Stimulated activated naive B cell treated with anti-CD40 and anti-IgM and Interleukin-4, amounts not matched to agents 10 μg/mL and 1 μg/mL and 100 μg/mL, for 72 hours (primary cell): ENCODE data around the gene PIGB.

Experiments used
- ATAC-seq, 2 donors: fragments of 150-1000 bp; cut with Tn5 transposase; replicated peaks; 2 replicates each; pipeline ENCODE4 v1.10.0; 2021; ENCODE audit warnings: moderate library complexity in 1 of 2
- DNase-seq: peaks from one replicate; pipeline ENCODE4 v3.0.0; 2021
- H3K27ac Mint-ChIP-seq: one replicate; pipeline ENCODE4 v1.8.0; 2022; ENCODE audit warnings: mild to moderate bottlenecking, mixed read lengths
- H3K27me3 Mint-ChIP-seq, 2 donors: one replicate each; pipeline ENCODE4 v1.8.0; 2022; ENCODE audit warnings: mixed read lengths in 2 of 2
- H3K36me3 Mint-ChIP-seq, 2 donors: one replicate each; pipeline ENCODE4 v1.8.0; 2022; ENCODE audit warnings: mixed read lengths in 2 of 2, mild to moderate bottlenecking in 1 of 2
- H3K4me1 Mint-ChIP-seq, 2 donors: one replicate each; pipeline ENCODE4 v1.8.0; 2022; ENCODE audit warnings: mixed read lengths in 2 of 2, mild to moderate bottlenecking in 1 of 2
- H3K4me3 Mint-ChIP-seq, 2 donors: one replicate each; pipeline ENCODE4 v1.8.0; 2022; ENCODE audit warnings: mild to moderate bottlenecking in 2 of 2, mixed read lengths in 2 of 2, moderate library complexity in 1 of 2
- H3K9me3 Mint-ChIP-seq, 2 donors: one replicate each; pipeline ENCODE4 v1.8.0; 2022; ENCODE audit warnings: mixed read lengths in 2 of 2, mild to moderate bottlenecking in 1 of 2

Gene PIGB

DNA sequence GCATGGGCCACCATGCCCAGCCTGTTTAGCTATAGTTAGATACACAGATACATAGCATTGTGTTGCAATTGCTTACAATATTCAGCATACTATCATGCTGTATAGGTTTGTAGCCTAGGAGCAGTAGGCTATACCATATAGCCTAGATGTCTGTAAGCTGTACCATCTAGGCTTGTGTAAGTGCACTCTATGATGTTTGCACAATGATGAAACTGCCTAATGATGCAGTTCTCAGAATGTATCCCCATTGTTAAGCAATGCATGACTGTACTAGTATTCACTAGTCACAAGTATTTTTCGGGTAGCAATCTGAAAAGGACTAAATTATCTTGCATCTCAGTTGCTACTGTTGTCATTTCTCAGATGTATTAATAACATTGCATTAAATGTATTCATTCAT, 16.0 kb downstream of the PIGB start:
- no peak overlapping the region for H3K27ac Mint-ChIP-seq
- H3K36me3 Mint-ChIP-seq: peaks cover 22 to 36% of the 10 kb centered on the region in 2 donors
- ATAC-seq (no peak), DNase-seq (no peak)
- H3K9me3 Mint-ChIP-seq: no peaks in the 10 kb centered on the region
- no peaks in the 10 kb centered on the region for H3K27me3 Mint-ChIP-seq
- no peaks in the 10 kb centered on the region for H3K4me1 Mint-ChIP-seq
- no peak overlapping the region for H3K4me3 Mint-ChIP-seq

GRCh38 chr15:55337160-55337559, 18.1 kb downstream of the PIGB start:
- Mint-ChIP-seq H3K4me1 (no peaks in the 10 kb centered on the region), H3K9me3 (no peaks in the 10 kb centered on the region), H3K36me3 (peaks cover 15 to 22% of the 10 kb centered on the region in 2 donors), H3K27me3 (no peaks in the 10 kb centered on the region), H3K27ac (no peak overlapping the region), H3K4me3 (no peak overlapping the region)
- DNase-seq (no peak), ATAC-seq (no peak)

DNA sequence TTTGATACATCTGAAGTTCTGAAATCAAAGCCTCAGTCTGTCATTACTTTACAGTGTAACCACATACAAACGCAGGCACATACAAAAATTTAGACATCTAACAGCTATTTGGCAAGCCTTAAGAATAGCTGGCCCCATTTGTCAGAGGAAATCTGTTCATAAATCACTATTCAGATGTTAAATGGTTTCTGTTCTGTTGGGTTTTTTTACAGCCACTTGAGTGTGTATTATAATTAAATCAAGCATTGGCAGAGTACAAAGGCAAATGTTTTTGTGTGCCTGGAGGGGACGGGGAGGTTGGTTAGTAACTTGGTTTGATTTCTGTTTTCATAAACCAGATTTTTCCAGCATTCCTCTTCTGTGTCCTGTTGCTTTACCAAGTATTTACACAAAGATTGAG, 24.1 kb downstream of the PIGB start:
- ATAC-seq (no peak), DNase-seq (no peak)
- Mint-ChIP-seq H3K27ac (no peak overlapping the region), H3K4me3 (no peak overlapping the region), H3K36me3 (peaks cover 18 to 33% of the 10 kb centered on the region in 2 donors), H3K27me3 (no peaks in the 10 kb centered on the region), H3K9me3 (no peaks in the 10 kb centered on the region), H3K4me1 (no peaks in the 10 kb centered on the region)

- Mint-ChIP-seq H3K4me1 (no peaks in the 10 kb centered on the region), H3K4me3 (no peak overlapping the region), H3K36me3 (peaks cover 17 to 38% of the 10 kb centered on the region in 2 donors), H3K9me3 (no peaks in the 10 kb centered on the region), H3K27me3 (no peaks in the 10 kb centered on the region), H3K27ac (peak overlapping the region; percentile 56)
- no peak for DNase-seq
- ATAC-seq: no peak
Measured at GRCh38 chr15:55344206-55344605, 25.2 kb downstream of the PIGB start.

GRCh38 chr15:55348281-55348778, 29.3 kb downstream of the PIGB start:
- Mint-ChIP-seq H3K27ac (no peak overlapping the region), H3K36me3 (peaks cover 17 to 35% of the 10 kb centered on the region in 2 donors), H3K4me3 (no peak overlapping the region), H3K27me3 (no peaks in the 10 kb centered on the region), H3K4me1 (no peaks in the 10 kb centered on the region), H3K9me3 (no peaks in the 10 kb centered on the region)
- no peak for ATAC-seq
- no peak for DNase-seq

GRCh38 chr15:55349282-55349681, 30.3 kb downstream of the PIGB start:
- no peak for ATAC-seq
- H3K27me3 Mint-ChIP-seq: no peaks in the 10 kb centered on the region
- peaks cover 17 to 32% of the 10 kb centered on the region in 2 donors for H3K36me3 Mint-ChIP-seq
- no peaks in the 10 kb centered on the region for H3K9me3 Mint-ChIP-seq
- no peak for DNase-seq
- no peak overlapping the region for H3K4me3 Mint-ChIP-seq
- H3K4me1 Mint-ChIP-seq: no peaks in the 10 kb centered on the region
- no peak overlapping the region for H3K27ac Mint-ChIP-seq

GRCh38 chr15:55353025-55353424, 34.0 kb downstream of the PIGB start:
- ATAC-seq (no peak), DNase-seq (no peak)
- no peak overlapping the region for H3K4me3 Mint-ChIP-seq
- H3K27me3 Mint-ChIP-seq: no peaks in the 10 kb centered on the region
- H3K4me1 Mint-ChIP-seq: no peaks in the 10 kb centered on the region
- no peaks in the 10 kb centered on the region for H3K9me3 Mint-ChIP-seq
- H3K27ac Mint-ChIP-seq: no peak overlapping the region
- peaks cover 16 to 29% of the 10 kb centered on the region in 2 donors for H3K36me3 Mint-ChIP-seq

DNA sequence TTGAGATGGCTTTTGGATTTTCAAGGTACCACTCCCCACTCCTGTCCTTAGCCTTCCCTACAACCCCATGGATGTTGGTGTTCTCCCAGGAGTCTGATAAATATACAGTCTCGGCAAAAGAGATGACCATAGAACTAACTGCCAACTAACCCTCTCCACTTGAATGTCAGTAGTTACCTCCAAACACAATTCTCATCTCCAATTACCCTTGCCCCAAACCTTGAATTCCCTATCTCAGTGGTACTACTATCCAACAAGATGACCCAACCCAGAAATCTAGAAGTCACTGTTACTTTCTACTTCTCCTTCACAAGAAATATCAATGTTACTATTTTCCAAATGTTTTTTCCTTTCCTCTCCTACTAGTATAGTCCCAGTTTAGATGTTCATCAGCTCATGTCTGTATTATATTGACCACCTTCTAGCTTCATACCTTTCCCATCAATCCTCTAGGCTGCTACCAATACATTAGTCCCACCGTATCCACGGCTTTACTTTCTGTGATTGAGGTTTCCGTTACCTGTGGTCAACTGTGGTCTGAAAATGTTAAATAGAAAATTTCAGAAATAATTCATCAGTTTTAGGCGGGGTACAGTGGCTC, 38.1 kb downstream of the PIGB start:
- Mint-ChIP-seq H3K9me3 (no peaks in the 10 kb centered on the region), H3K4me3 (no peak overlapping the region), H3K36me3 (peaks cover 11 to 30% of the 10 kb centered on the region in 2 donors), H3K27ac (no peak overlapping the region), H3K4me1 (peaks cover 3 to 9% of the 10 kb centered on the region in 2 donors), H3K27me3 (no peaks in the 10 kb centered on the region)
- DNase-seq (no peak), ATAC-seq (no peak)

GRCh38 chr15:55357774-55358173, 38.8 kb downstream of the PIGB start:
- DNase-seq: no peak
- no peaks in the 10 kb centered on the region for H3K9me3 Mint-ChIP-seq
- H3K4me1 Mint-ChIP-seq: peaks cover 3 to 9% of the 10 kb centered on the region in 2 donors
- no peaks in the 10 kb centered on the region for H3K27me3 Mint-ChIP-seq
- no peak overlapping the region for H3K27ac Mint-ChIP-seq
- ATAC-seq: no peak
- no peak overlapping the region for H3K4me3 Mint-ChIP-seq
- peaks cover 11 to 30% of the 10 kb centered on the region in 2 donors for H3K36me3 Mint-ChIP-seq

GRCh38 chr15:55358471-55358870, 39.4 kb downstream of the PIGB start:
- DNase-seq (no peak), ATAC-seq (no peak)
- Mint-ChIP-seq H3K4me1 (peaks cover 3 to 9% of the 10 kb centered on the region in 2 donors), H3K27me3 (no peaks in the 10 kb centered on the region), H3K4me3 (no peak overlapping the region), H3K36me3 (peaks cover 11 to 32% of the 10 kb centered on the region in 2 donors), H3K9me3 (no peaks in the 10 kb centered on the region), H3K27ac (no peak overlapping the region)

DNA sequence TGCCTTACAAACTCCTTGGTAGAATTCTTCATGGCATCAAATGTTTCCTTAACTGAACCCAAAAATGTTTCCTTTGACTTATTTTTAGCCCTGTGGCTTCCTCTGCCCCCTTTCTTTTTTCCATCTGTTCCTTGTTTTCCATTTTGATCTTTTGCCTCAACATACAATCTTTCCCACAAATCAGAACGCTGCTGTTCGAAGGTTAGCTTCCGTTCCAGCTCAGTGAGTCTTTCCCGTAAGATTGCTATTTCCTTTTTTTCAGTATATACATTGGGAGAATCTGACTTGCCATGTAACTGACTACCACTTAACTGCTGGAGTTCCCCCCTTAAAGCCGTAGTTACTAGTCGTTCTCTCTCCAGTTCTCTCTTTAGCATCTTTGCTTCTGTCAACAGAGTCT, 41.2 kb downstream of the PIGB start:
- H3K27me3 Mint-ChIP-seq: no peaks in the 10 kb centered on the region
- DNase-seq (no peak), ATAC-seq (no peak)
- peaks cover 10 to 37% of the 10 kb centered on the region in 2 donors for H3K36me3 Mint-ChIP-seq
- no peaks in the 10 kb centered on the region for H3K9me3 Mint-ChIP-seq
- no peak overlapping the region for H3K4me3 Mint-ChIP-seq
- H3K27ac Mint-ChIP-seq: peak overlapping the region; percentile 4
- peaks cover 3 to 9% of the 10 kb centered on the region in 2 donors for H3K4me1 Mint-ChIP-seq

DNA sequence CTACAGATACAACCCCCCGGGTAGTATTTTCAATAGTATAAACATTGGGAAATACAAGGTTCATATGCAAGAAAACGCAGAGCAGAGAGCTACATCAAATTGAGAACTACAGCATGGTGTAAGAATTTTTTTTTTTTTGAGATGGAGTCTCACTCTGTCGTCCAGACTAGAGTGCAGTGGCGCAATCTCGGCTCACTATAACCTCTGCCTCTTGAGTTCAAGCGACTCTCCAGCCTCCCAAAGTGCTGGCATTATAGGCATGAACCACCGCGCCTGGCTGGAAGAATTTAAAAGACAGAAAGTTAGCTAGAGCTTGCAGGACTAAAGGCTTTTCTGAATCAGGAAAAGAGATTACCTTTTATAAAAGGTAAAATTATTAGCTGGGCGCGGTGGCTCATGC, 42.0 kb downstream of the PIGB start:
- no peaks in the 10 kb centered on the region for H3K27me3 Mint-ChIP-seq
- ATAC-seq: no peak
- peaks cover 3 to 9% of the 10 kb centered on the region in 2 donors for H3K4me1 Mint-ChIP-seq
- no peak for DNase-seq
- H3K9me3 Mint-ChIP-seq: no peaks in the 10 kb centered on the region
- peaks cover 10 to 33% of the 10 kb centered on the region in 2 donors for H3K36me3 Mint-ChIP-seq
- H3K4me3 Mint-ChIP-seq: no peak overlapping the region
- H3K27ac Mint-ChIP-seq: no peak overlapping the region

GRCh38 chr15:55362641-55363040, 43.6 kb downstream of the PIGB start:
- Mint-ChIP-seq H3K27ac (no peak overlapping the region), H3K9me3 (no peaks in the 10 kb centered on the region), H3K4me3 (no peak overlapping the region), H3K4me1 (peaks cover 3 to 9% of the 10 kb centered on the region in 2 donors), H3K36me3 (peaks cover 3 to 24% of the 10 kb centered on the region in 2 donors), H3K27me3 (no peaks in the 10 kb centered on the region)
- DNase-seq: no peak
- no peak for ATAC-seq

- DNase-seq: no peak
- Mint-ChIP-seq H3K4me1 (peaks cover 0 to under 1% of the 10 kb centered on the region in 2 donors), H3K9me3 (no peaks in the 10 kb centered on the region), H3K4me3 (no peak overlapping the region), H3K36me3 (peaks cover 8 to 9% of the 10 kb centered on the region in 2 donors), H3K27me3 (no peaks in the 10 kb centered on the region), H3K27ac (no peak overlapping the region)
- no peak for ATAC-seq
Measured at GRCh38 chr15:55366981-55367380, 48.0 kb downstream of the PIGB start.

DNA sequence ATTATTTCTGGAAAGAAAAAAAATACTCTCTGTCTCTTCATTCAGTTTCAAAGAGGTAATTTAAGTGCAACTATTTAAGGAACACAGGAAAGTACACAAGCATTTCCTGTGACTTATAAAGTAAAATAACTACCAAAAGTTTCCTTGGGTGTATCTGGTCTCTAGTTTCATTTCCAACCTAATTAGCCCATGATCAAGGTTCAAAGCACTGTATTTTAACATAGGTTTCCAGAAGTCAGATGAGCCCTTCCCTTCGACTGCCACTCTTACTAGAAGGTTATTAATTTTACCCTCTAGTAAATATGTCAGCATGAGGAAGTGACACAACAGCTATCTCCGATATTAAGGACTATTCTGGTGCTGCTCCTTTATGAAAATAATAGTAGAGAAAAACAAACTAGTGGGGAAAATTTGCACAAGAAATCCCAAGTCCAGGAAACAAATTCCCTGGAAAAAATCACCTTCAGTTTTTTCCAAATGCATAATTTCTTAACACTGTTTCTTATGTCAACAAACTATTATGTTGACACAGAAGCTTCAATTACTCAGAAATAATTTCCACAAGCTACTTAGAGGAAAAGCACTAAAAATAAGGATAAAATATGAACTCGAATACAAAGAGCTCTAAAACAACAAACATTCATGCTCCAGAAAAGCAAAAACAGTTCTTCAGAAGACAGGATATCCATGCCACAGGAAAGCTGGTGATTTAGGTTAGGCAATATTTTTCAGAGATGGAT, 53.8 kb downstream of the PIGB start:
- H3K4me3 Mint-ChIP-seq: peak overlapping the region in 1 of 2 donors; percentile 32
- peaks cover 11 to 15% of the 10 kb centered on the region in 2 donors for H3K4me1 Mint-ChIP-seq
- H3K27ac Mint-ChIP-seq: peak overlapping the region; percentile 76
- no peak for DNase-seq
- H3K27me3 Mint-ChIP-seq: no peaks in the 10 kb centered on the region
- peaks cover 10 to 17% of the 10 kb centered on the region in 2 donors for H3K36me3 Mint-ChIP-seq
- H3K9me3 Mint-ChIP-seq: no peaks in the 10 kb centered on the region
- ATAC-seq: peak; percentile 50 to 61
